HepG2 (cell line): Measurements from ENCODE around the gene USP34.

Experiments used
- GATA4 ChIP-seq: sonication (generic); IDR thresholded peaks from 2 replicates; pipeline ENCODE4 v1.6.1; 2016; ENCODE audit warnings: antibody characterized with exemption, low read depth, borderline replicate concordance
- MTA3 ChIP-seq: sonication (generic); formaldehyde crosslinking; IDR thresholded peaks from 2 replicates; pipeline ENCODE4 v1.4.0; 2020; ENCODE audit warnings: missing genetic modification reagents
- STAT6 ChIP-seq: sonication (generic); formaldehyde crosslinking; IDR thresholded peaks from 2 replicates; pipeline ENCODE4 v1.4.0; 2020; ENCODE audit warnings: missing genetic modification reagents, mild to moderate bottlenecking, borderline replicate concordance
- ZC3H13 ChIP-seq: sonication (generic); formaldehyde crosslinking; IDR thresholded peaks from 2 replicates; pipeline ENCODE4 v1.8.1; 2023; ENCODE audit warnings: mild to moderate bottlenecking, missing genetic modification reagents, moderate library complexity
- ZNF605 ChIP-seq: sonication (generic); formaldehyde crosslinking; IDR thresholded peaks from 2 replicates; pipeline ENCODE4 v1.8.0; 2022; ENCODE audit warnings: mild to moderate bottlenecking, missing genetic modification reagents

GRCh38 chr2:61493523-61493942 lies 22.6 kb upstream of the USP34 start:
- no peak for TF ChIP-seq GATA4
- no peak for TF ChIP-seq STAT6
- no peak for TF ChIP-seq ZNF605 (CRISPR knock-in tag)
- TF ChIP-seq MTA3 (CRISPR knock-in tag): no peak
- TF ChIP-seq ZC3H13 (CRISPR knock-in tag): no peak
